NB4 (cell line): ENCODE results near the gene MELTF.

Experiments used
- CTCF ChIP-seq: IDR thresholded peaks from one replicate; pipeline ENCODE4 v1.5.1; 2012; ENCODE audit warnings: low read depth, low read length
- MYC ChIP-seq: IDR thresholded peaks from 2 replicates; pipeline ENCODE4 v1.6.1; 2011; ENCODE audit warnings: low read depth, low read length
- POLR2A ChIP-seq: IDR thresholded peaks from 2 replicates; pipeline ENCODE4 v1.6.1; 2011; ENCODE audit warnings: mild to moderate bottlenecking; ENCODE audit not compliant: insufficient read length; ENCODE audit errors: extremely low read depth
- TF ChIP-seq, protein P1 (sequence below): IDR thresholded peaks from 2 replicates; pipeline ENCODE4 v1.6.1; 2011; ENCODE audit warnings: low read depth, low read length

- no peak for TF ChIP-seq CTCF
- no peak for TF ChIP-seq POLR2A
- no peak for TF ChIP-seq MYC
- TF ChIP-seq, protein P1, sequence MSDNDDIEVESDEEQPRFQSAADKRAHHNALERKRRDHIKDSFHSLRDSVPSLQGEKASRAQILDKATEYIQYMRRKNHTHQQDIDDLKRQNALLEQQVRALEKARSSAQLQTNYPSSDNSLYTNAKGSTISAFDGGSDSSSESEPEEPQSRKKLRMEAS, result no peak
These were observed 32.3 kb downstream of the MELTF start for GRCh38 chr3:196997311-196997710.
